CD4-positive, alpha-beta T cell (primary cell): ENCODE data around the gene NFIA. TPM values are rescaled to one million over a fixed set of nuclear protein-coding genes. Genes with fewer than 3 reads are reported as not detected.

Experiments
- ATAC-seq: fragments of 200-7000 bp; cut with Tn5 transposase; one replicate; pipeline ENCODE4 v1.10.0; 2022; ENCODE audit warnings: mild to moderate bottlenecking; ENCODE audit not compliant: poor library complexity
- CTCF ChIA-PET: fragments of 350-600 bp; sonication (Branson Sonifier 250); formaldehyde crosslinking; loops from one replicate; lab custom pipeline; 2021; ENCODE audit warnings: antibody characterized with exemption, inconsistent platforms; lab: Charles Lee
- POLR2A ChIA-PET: fragments of 350-600 bp; sonication (Branson Sonifier 250); formaldehyde crosslinking; loops from one replicate; lab custom pipeline; 2021; ENCODE audit warnings: antibody characterized with exemption, inconsistent platforms; lab: Charles Lee
- DNase-seq, 14 experiments: peaks; one replicate each; pipeline ENCODE4 v3.0.0-alpha.2; 2013 to 2020; ENCODE audit warnings: mixed read lengths in 2 of 14
- H3K27ac ChIP-seq, 2 donors: one replicate each; pipeline versions ENCODE4 v1.5.1 to v1.7.0; 2013; ENCODE audit warnings: low read length in 2 of 2, low read depth in 1 of 2, mild to moderate bottlenecking in 1 of 2
- H3K27me3 ChIP-seq, 2 experiments: 1 replicate in 1 of 2; 2 replicates in 1 of 2; pipeline versions ENCODE4 v1.6.1 to v1.7.0; 2013; ENCODE audit warnings: low read length in 2 of 2, control low read depth in 1 of 2, mild to moderate bottlenecking in 1 of 2, moderate library complexity in 1 of 2; ENCODE audit not compliant: insufficient read depth in 2 of 2, control insufficient read depth in 1 of 2
- H3K36me3 ChIP-seq: one replicate; pipeline ENCODE4 v1.6.1; 2013; ENCODE audit warnings: low read length, control low read depth; ENCODE audit not compliant: insufficient read depth
- H3K4me1 ChIP-seq: one replicate; pipeline ENCODE4 v1.6.1; 2013; ENCODE audit warnings: low read length, control low read depth; ENCODE audit not compliant: insufficient read depth
- H3K4me3 ChIP-seq: one replicate; pipeline ENCODE4 v1.5.1; 2013; ENCODE audit warnings: mild to moderate bottlenecking, low read length, moderate library complexity
- H3K9me3 ChIP-seq, 2 experiments: 1 replicate in 1 of 2; 2 replicates in 1 of 2; pipeline versions ENCODE4 v1.6.1 to v1.7.0; 2013; ENCODE audit warnings: low read length in 2 of 2, mild to moderate bottlenecking in 2 of 2, control low read depth in 1 of 2, moderate library complexity in 1 of 2; ENCODE audit not compliant: control insufficient read depth in 1 of 2, insufficient read depth in 1 of 2
- H3K27ac Mint-ChIP-seq: one replicate; pipeline ENCODE4 v1.8.0; 2020; ENCODE audit warnings: mixed read lengths
- H3K27me3 Mint-ChIP-seq: one replicate; pipeline ENCODE4 v1.8.0; 2021; ENCODE audit warnings: mixed read lengths
- H3K36me3 Mint-ChIP-seq: one replicate; pipeline ENCODE4 v1.8.0; 2021; ENCODE audit warnings: low read depth, mixed read lengths
- H3K4me1 Mint-ChIP-seq: one replicate; pipeline ENCODE4 v1.8.0; 2021; ENCODE audit warnings: low read depth, mixed read lengths
- H3K4me3 Mint-ChIP-seq: one replicate; pipeline ENCODE4 v1.8.0; 2020; ENCODE audit warnings: mild to moderate bottlenecking, mixed read lengths
- H3K9me3 Mint-ChIP-seq: one replicate; pipeline ENCODE4 v1.8.0; 2020; ENCODE audit warnings: mixed read lengths
- intact Hi-C, 2 experiments: fragments of 100-400 bp; cut with DNase I in 1 of 2; cut with micrococcal nuclease in 1 of 2; formaldehyde crosslinking; loops; one replicate each; pipeline versions ENCODE4 v1.15.1 to v1.9.0; 2023 to 2025; cut with DNase I, micrococcal nuclease
- total RNA-seq, 174 experiments: library from RNA in 2 of 174; stranded (reverse) in 2 of 174; gene quantifications; one replicate each; pipeline ENCODE4 v1.2.3 and lab custom pipeline; 2021 to 2026
- TF ChIP-seq, protein P1 (sequence below): fragments of 200-600 bp; IDR thresholded peaks from one replicate; pipeline ENCODE4 v1.8.0; 2022; ENCODE audit warnings: antibody characterized with exemption, mild to moderate bottlenecking

Gene NFIA
- total RNA-seq, 2 experiments from 2014 or later = 4.8 to 5.9 TPM

DNA sequence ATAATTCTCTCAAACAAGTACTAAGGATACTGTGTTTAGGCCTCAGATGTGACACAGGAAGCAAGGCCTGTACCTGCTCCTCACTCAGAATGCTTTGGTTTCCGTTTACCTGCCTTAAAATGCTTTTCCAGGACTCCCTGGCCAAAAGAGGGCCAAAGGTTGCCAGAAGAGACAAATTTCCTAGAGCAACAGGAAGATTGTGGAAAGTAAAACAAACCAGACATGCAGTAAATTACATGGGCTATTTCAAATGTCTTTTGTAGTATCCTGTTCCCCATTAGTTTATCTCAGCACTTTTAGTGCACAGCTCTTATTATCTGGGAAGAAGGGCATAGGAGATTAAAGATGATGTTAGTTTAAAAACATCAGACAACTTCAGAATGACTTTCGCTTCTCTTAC lies 280.0 kb downstream of the NFIA start:
- H3K27me3 Mint-ChIP-seq = no peaks in the 10 kb centered on the region
- H3K9me3 Mint-ChIP-seq = no peaks in the 10 kb centered on the region
- H3K36me3 Mint-ChIP-seq = no peaks in the 10 kb centered on the region
- H3K9me3 ChIP-seq = no peaks in the 10 kb centered on the region
- intact Hi-C loops = no loop called here
- H3K27ac ChIP-seq = no peak overlapping the region
- no peaks in the 10 kb centered on the region for H3K4me1 Mint-ChIP-seq
- DNase-seq (no peak), ATAC-seq (no peak)
- CTCF ChIA-PET = no interaction called here
- no peak overlapping the region for H3K4me3 ChIP-seq
- POLR2A ChIA-PET = no interaction called here
- TF ChIP-seq, protein P1, sequence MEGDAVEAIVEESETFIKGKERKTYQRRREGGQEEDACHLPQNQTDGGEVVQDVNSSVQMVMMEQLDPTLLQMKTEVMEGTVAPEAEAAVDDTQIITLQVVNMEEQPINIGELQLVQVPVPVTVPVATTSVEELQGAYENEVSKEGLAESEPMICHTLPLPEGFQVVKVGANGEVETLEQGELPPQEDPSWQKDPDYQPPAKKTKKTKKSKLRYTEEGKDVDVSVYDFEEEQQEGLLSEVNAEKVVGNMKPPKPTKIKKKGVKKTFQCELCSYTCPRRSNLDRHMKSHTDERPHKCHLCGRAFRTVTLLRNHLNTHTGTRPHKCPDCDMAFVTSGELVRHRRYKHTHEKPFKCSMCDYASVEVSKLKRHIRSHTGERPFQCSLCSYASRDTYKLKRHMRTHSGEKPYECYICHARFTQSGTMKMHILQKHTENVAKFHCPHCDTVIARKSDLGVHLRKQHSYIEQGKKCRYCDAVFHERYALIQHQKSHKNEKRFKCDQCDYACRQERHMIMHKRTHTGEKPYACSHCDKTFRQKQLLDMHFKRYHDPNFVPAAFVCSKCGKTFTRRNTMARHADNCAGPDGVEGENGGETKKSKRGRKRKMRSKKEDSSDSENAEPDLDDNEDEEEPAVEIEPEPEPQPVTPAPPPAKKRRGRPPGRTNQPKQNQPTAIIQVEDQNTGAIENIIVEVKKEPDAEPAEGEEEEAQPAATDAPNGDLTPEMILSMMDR = no peak
- no peak overlapping the region for H3K4me3 Mint-ChIP-seq
- no peaks in the 10 kb centered on the region for H3K27me3 ChIP-seq
- H3K4me1 ChIP-seq = no peaks in the 10 kb centered on the region
- H3K27ac Mint-ChIP-seq = no peak overlapping the region
- H3K36me3 ChIP-seq = no peaks in the 10 kb centered on the region

DNA sequence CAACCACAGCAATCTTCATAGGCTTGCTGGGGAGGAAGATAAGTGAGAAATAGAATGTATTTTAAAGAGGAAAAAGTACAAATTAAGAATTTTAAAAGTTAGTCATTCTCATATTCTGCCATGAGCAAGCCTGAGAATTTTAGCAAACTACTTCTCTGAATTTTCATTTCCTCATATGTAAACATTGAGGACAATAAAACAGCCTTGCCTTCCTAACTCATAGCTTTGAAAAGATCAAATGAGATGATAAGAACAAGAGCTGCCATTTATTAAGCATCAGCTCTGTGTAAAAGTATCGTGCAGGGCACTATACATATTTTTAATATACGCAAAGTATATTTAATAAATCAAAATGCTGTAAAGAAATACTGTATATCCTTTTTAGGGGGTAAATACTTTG lies 286.0 kb downstream of the NFIA start:
- no peak for DNase-seq
- Histone ChIP-seq H3K27me3 (no peaks in the 10 kb centered on the region), H3K27ac (no peak overlapping the region), H3K4me1 (no peaks in the 10 kb centered on the region), H3K9me3 (no peaks in the 10 kb centered on the region), H3K4me3 (no peak overlapping the region), H3K36me3 (no peaks in the 10 kb centered on the region)
- intact Hi-C loops = no loop called here
- TF ChIP-seq, protein P1 = no peak
- ATAC-seq = no peak
- Mint-ChIP-seq H3K4me1 (no peaks in the 10 kb centered on the region), H3K4me3 (no peak overlapping the region), H3K27ac (no peak overlapping the region), H3K36me3 (no peaks in the 10 kb centered on the region), H3K9me3 (no peaks in the 10 kb centered on the region), H3K27me3 (no peaks in the 10 kb centered on the region)
- ChIA-PET POLR2A (no interaction called here), CTCF (interaction anchor here (1.4 kb wide), 1 partner anchor 8 kb away, joined by 3 read pairs; no protein-coding TSS in a partner anchor)

DNA sequence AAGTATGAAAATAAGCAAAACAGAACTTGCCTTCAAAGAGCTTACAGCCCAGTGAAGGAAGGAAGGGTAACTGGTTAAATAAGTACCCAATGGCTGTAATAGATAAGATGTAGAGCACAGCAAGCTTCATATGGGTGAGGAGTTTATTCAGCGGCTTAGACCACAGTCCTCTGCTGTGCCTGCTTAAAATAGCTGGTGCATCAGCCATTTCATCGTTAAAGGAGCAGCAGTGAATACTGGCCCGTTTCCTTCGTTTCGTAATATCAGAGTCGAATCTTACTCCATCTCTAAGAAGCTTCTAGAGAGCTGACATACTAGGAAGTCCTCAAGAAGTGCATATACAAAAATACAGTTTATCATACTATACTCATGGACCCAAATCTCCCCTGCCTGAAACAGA lies 286.5 kb downstream of the NFIA start:
- H3K9me3 ChIP-seq = no peaks in the 10 kb centered on the region
- H3K27me3 ChIP-seq = no peaks in the 10 kb centered on the region
- ChIA-PET POLR2A (no interaction called here), CTCF (interaction anchor here (1.4 kb wide), 1 partner anchor 8 kb away, joined by 3 read pairs; no protein-coding TSS in a partner anchor)
- H3K36me3 Mint-ChIP-seq = no peaks in the 10 kb centered on the region
- no peaks in the 10 kb centered on the region for H3K4me1 Mint-ChIP-seq
- no peak overlapping the region for H3K4me3 ChIP-seq
- intact Hi-C loops = no loop called here
- no peaks in the 10 kb centered on the region for H3K36me3 ChIP-seq
- no peaks in the 10 kb centered on the region for H3K4me1 ChIP-seq
- no peak overlapping the region for H3K4me3 Mint-ChIP-seq
- no peak overlapping the region for H3K27ac ChIP-seq
- TF ChIP-seq, protein P1 = no peak
- no peaks in the 10 kb centered on the region for H3K9me3 Mint-ChIP-seq
- ATAC-seq = no peak
- no peaks in the 10 kb centered on the region for H3K27me3 Mint-ChIP-seq
- no peak for DNase-seq
- H3K27ac Mint-ChIP-seq = no peak overlapping the region
